HG02610 (cell line): ENCODE data around the gene SMYD1.
"Not testable (repeated sequence)": the region's sequence is repeated elsewhere in the genome, so short reads cannot be mapped to it uniquely, and the experiment has no call there.

Experiments used
- ATAC-seq: cut with Tn5 transposase; IDR thresholded peaks from one replicate; pipeline ENCODE4 v1.9.1; 2021; ENCODE audit warnings: mild to moderate bottlenecking, moderate library complexity; ENCODE audit not compliant: unreplicated experiment

Gene SMYD1

DNA sequence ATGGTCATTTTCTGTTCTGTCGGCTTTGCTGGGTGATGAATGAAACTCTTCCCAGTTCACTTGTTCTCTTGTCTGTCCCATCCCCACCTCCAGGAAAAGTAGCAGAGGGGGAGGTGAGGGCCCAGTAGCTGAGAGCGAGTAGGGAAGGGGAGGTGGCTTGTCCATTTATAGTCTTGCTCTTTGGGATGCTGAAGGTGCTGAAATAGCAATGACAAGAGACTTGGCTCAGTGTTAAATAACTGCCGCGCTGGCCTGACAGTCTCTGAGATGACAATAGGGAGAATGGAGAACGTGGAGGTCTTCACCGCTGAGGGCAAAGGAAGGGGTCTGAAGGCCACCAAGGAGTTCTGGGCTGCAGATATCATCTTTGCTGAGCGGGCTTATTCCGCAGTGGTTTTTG, at the start of gene SMYD1:
Gene SMYD1 (plus strand): TSS at position 228 of the 400 bp plus-strand sequence. CDS start 40 bp downstream, at position 268.
- no peak for ATAC-seq

- not testable (repeated sequence) for ATAC-seq
Observed at GRCh38 chr2:88018077-88018805, 49.4 kb upstream of the SMYD1 start.

- no peak for ATAC-seq
Observed at GRCh38 chr2:88018909-88019308, 48.7 kb upstream of the SMYD1 start.

DNA sequence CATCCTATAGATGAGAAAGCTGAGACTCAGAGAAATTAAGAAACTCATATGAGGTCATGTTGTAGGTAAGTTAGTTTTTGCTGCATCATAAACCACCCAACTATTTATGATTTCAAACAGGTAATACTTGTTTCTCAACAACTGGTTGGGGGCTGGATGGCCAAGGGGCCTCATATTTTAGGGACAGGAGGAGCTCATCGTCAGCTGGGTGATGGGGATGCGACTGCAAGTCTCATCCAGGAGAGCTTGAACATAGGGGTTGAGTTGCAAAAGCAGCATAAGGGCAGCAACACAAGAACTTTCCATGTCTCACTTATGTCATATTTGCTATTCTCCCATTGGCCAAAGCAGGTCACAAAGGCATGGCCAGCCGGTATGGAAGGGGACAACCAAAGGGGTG, 47.6 kb upstream of the SMYD1 start:
- ATAC-seq, result no peak

DNA sequence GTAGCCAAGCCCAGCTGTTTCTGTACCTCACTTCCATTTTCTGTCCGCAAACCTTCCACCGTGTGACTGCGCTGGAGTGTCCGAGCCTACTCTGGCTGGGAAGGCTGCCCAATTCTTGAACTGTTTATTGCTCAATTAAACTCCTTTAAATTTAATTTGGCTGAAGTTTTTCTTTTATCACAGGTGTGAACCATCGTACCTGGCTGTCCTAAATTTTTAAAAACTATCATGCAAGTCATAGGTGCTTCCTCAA, 45.0 kb upstream of the SMYD1 start:
- no peak for ATAC-seq

- no peak for ATAC-seq
Observed at GRCh38 chr2:88024509-88024908, 43.1 kb upstream of the SMYD1 start.

DNA sequence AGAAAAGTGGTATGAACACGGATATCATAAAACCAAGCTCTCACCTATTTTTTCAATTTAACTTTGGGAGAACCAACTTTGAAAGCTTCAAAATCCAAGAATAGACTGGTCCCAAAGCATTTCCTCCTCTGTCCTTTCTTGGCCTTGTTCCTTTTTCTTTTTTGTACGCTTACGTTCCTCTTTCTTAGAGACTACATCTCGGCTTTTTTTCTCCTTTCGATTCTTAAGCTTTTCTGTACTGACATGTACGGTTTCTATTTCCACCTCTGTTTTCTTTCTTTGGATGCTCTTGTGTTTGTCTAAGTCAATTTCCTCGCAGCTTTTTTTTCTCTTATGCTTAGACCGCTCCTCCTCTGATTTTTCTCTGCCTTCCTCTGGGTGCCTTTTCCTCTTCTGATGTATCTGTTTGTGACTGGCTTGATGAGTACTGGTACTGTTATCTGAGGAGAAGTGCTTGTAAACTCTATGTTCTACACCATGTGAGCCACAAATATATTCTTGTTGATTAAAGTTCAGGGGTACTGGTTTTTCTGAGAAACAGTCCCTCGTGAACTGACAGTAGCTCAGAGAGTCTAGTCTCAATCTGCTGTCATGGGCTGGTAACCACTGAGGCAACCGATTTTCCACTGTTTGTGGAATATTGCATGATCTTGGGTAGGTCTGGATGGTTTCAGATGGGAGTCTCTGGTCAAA, 39.8 kb upstream of the SMYD1 start:
- peak; percentile 60 for ATAC-seq

DNA sequence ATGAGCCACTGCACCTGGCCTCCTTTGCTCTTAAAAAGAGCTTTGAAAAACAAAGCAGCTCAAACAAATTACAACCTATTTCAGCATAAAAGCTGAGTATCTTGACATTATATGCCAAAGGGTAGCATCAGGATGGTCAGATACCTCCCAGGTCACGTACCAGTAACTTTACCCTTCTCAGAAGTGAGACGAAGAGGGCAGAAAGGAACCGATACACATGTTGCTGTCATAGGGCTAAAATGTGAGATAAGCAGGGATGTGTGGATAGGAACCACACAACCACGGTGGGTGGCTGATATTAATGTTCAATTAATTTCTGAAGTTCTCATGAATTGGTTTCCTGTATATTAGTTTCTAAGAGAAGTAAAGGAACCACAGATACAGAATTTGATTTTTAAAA, 38.7 kb upstream of the SMYD1 start:
- ATAC-seq, result no peak

DNA sequence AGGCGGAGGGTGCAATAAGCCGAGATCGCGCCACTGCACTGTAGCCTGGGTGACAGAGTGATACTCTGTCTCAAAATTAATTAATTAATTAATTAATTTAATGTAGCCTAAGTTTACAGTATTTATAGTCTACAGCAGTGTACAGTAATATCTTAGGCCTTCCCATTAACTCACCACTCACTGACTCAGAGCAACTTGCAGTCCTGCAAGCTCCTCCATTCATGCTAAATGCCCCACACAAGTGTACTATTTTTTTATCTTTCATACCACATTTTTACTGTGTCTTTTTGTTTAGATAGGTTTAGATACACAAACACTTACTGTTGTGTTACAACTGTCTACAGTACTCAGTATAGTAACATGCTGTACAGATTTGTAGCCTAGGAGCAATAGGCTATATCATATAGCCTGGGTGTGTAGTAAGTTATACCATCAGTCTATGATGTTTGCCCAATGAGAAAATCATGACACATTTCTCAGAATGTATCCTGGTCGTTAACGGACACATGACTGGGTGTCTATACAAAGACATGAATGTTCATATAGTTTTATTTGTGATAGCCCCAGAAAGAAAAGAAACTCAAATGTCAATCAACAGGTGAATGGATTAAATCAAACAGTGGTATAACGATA, 35.4 kb upstream of the SMYD1 start:
- no peak for ATAC-seq

DNA sequence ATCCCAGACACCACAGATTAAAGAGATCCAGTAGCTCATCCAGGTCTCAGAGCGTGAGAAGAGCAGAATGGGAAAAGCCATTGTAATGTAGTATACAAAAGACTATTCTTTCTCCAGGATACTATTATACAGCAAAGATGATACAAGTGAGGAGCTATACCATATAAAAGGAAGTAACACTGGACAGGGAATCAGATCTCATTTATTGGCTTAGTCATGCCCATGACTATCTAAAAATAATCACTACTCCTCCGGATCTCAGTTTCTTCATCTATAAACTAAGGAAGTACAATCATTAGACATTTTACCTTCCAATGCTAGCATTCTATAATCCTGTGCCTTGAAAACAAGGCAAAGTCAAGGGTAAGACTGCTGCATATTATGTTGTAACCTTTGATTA, 31.4 kb upstream of the SMYD1 start:
- no peak for ATAC-seq

DNA sequence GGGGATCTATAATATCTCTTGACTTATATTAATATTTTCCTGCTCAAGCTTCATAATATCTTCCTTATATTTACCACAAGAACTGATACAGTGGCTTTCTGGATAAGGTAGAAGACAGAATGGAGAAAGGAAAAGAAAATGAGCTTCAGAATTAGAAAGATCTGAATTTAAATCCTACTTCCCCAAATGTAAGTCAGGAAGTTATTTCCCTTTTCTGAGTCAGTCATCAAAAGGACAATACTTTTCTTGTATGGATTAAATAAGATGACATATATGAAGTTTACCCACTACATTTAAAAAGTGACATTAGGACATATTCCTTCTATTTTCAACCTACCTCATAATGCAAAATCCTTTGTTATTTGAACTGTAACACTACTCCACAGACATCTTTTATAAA, 31.0 kb upstream of the SMYD1 start:
- no peak for ATAC-seq

DNA sequence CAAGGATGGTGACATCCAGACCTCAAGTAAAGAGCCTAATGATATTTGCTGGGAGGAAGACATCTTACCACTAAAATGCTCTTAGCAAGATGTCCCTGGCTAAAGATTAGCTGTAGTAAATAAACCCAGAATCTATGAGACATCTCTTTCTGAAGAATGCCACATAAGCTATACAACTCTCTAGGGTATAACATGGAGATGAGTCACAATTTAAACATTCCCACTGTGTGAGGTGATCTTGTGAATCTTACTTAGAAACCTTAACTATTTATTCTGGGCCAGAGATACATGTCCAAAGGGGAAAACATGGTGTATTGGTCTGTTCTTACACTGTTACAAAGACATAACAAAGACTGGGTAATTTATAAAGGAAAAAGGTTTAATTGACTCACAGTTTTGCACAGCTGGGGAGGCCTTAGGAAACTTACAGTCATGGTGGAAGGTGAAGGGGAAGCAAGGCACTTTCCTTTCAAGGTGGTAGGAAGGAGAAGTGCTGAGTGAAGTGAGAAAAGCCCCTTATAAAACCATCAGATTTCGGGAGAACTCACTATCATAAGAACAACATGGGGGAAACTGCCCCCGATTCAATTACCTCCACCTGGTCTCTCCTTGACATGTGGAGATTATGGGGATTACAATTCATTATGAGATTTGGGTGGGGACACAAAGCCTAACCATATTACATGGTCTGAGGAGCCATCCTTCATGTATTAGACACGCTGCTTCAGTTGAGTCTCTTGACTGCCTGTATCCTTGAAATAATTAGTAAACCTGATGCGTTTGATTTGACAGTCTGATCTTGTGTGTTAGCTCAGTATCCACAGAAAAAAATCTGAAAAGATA, 29.1 kb upstream of the SMYD1 start:
- ATAC-seq, result no peak

GRCh38 chr2:88042476-88042875, 25.1 kb upstream of the SMYD1 start:
- no peak for ATAC-seq

DNA sequence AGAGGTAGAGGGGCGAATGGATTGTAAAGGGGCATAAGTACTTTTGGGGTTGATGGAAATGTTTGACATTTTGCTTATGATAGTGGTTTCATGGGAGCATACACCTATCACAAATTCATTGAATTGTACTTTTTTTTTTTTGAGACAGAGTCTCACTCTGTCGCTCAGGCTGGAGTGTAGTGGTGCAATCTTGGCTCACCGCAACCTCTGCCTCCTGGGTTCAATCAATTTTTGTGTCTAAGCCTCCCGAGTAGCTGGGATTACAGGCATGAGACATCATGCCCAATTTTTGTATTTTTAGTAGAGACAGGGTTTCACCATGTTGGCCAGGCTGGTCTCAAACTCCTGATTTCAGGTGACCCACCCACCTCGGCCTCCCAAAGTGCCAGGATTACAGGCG, 22.1 kb upstream of the SMYD1 start:
- not testable (repeated sequence) for ATAC-seq

DNA sequence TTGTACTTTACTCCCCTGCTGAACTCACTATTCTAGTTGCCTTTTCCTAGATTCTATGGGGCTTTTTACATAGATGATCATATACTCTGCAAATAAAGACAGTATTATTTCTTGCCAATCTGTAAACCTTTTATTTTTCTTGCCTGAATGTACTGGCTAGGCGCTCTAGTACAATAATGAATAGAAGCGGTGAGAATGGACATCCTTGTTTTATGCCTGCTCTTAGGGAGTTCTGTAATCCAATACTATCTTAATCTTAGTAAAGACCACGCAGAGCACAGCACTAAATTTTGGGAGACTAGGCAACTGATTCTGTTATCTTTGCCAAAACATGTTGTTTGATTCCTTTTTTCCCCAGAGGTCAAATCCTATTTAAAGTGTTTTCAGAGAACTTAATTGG, 19.1 kb upstream of the SMYD1 start:
- ATAC-seq, result no peak

- ATAC-seq, result no peak
Observed at GRCh38 chr2:88049622-88050021, 18.0 kb upstream of the SMYD1 start.

DNA sequence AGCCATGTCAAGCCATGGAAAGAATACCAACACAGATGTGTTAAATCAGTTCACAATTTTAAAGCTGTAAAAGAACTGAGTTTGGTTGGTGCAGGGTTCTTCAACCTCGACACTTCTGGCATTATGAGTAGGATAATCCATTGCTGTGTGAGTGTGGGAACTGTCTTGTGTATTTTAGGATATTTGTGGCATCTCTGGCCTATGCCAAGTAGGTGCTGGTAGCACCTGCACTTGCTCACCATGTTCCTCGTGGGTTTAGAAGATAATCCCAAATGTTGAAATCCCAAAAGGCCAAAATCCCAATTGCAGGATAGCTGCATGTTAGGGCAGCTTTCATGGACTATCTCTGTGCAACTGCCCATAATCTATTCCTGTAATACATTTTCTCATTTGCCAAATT, 15.8 kb upstream of the SMYD1 start:
- ATAC-seq, result no peak

DNA sequence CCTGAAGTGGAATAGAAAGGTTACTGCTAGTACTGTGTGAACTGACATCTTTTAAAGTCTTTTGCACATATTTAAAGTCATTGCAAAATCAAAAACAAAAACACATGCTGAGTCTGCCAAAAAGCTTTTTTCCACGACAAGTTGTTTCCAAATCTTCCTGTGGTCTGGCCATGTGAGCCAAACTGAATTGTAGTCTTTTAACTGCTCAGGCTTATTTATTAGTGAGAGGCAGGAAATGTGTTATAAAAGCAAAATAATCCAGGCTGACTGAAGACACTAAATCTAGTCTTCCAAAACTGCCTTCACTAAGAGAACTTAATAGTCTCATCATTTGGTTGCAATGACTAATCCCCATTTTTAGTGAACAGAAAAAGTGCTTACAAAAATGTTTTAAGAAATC, 14.3 kb upstream of the SMYD1 start:
- ATAC-seq, result no peak

DNA sequence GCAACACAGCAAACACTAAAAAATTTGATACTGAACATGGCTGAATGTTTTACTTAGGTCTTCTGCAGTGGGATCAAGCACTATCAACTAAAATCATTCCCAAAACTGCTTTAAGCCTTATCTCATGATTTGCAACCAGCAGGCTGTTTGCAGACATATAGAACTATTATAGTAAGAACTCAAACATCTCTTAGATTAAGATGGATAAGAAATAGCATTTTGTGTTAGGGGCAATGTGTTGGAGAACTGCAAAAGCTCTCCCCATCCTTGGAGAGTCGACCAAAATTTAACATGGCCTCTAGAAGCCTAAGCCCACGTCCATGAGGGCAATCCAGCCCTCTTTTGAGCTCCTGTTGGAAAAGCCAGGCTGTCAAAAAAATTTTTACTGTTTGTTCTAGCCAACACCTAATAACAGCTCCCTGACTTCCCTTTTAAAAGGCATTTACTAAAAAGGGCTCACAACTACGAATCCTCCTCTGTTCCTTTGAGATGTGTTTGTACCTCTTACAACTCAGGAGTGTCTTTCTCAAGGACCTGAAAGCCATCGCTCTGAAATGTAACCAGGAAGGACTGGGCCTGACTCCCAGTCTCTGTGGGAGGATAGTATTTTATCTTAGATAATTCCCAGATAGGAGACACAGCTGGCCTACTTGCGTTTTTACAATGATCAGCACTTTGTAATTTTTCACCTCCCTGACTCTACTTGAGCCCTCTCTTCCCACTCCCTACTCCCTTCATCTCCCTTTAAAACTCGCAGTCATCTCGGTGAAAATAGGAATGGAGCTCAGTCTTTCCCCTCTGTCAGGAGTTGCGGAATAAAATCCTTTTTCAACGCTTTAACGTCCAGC, 13.5 kb upstream of the SMYD1 start:
- no peak for ATAC-seq

DNA sequence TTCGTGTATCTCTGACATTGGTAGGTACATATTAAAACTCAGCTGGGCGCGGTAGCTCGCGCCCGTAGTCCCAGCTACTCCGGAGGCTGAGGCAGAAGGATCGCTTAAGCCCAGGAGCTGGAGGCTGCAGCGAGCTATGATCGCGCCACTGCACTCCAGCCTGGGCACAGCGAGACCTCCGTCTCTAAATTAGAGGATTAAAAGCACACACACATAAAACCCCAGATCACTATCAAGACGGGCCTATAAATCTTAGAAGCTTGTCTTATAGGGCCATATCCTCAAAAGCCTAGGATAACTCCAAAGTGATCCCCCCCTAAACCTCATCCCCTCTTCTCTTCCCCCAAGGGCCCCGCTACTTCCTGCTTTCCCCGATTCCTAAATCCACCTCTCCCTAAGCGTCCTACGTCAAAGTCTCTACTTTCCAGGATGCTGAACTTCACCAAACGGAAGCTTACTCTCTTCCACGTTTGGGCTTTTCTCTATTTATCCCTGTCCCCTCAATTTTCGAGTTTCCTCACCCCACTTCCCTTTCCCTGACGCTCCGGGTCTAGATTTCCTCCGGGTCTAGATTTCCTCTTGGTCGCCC, 12.7 kb upstream of the SMYD1 start:
- no peak for ATAC-seq
